Epidermal melanocyte (primary cell): ENCODE results near the gene KLHL21.
A peak's percentile ranks its signal among the peaks of the same experiment; 100 is the strongest.

Source experiments
- DNase-seq: peaks from one replicate; pipeline ENCODE4 v3.0.0; 2011; ENCODE audit warnings: low spot score; ENCODE audit not compliant: insufficient read length

KLHL21 gene

GRCh38 chr1:6625584-6626149 is 23.0 kb upstream of the KLHL21 start:
- DNase-seq: no peak

GRCh38 chr1:6624710-6625583 is 22.3 kb upstream of the KLHL21 start, which contains the start of gene THAP3:
TSS of gene THAP3 (plus strand) at chr1:6624868. CDS start at chr1:6625219, 351 bp downstream.
- DNase-seq: peak; percentile 93

GRCh38 chr1:6623269-6623965 is 20.7 kb upstream of the KLHL21 start:
- DNase-seq: no peak

- DNase-seq: no peak
These were observed 19.9 kb upstream of the KLHL21 start for GRCh38 chr1:6622396-6623152.

GRCh38 chr1:6621429-6622391 is 19.0 kb upstream of the KLHL21 start:
- DNase-seq: no peak

GRCh38 chr1:6619045-6619444 is 16.4 kb upstream of the KLHL21 start:
- DNase-seq: no peak

- DNase-seq: no peak
These were observed 12.5 kb upstream of the KLHL21 start for GRCh38 chr1:6614929-6615785.

GRCh38 chr1:6614019-6614928 is 11.6 kb upstream of the KLHL21 start:
- DNase-seq: peak; percentile 66

GRCh38 chr1:6613361-6614018 is 10.8 kb upstream of the KLHL21 start, which contains the start of gene PHF13:
TSS of gene PHF13 (plus strand) at chr1:6613731. CDS start at chr1:6614067, 336 bp downstream.
- DNase-seq: peak; percentile 99

- DNase-seq: peak; percentile 74
These were observed 10.1 kb upstream of the KLHL21 start for GRCh38 chr1:6612641-6613360.

GRCh38 chr1:6603915-6604558 is 1.4 kb upstream of the KLHL21 start:
- no peak for DNase-seq

- peak; percentile 87 for DNase-seq
These were observed 707 bp upstream of the KLHL21 start for GRCh38 chr1:6603238-6603914.

GRCh38 chr1:6601923-6602668 is 573 bp downstream of the KLHL21 start:
- DNase-seq: no peak

- DNase-seq: peak; percentile 87
These were observed 1.4 kb downstream of the KLHL21 start for GRCh38 chr1:6601049-6601922.
